Loucy (cell line): ENCODE measurements around the gene SGMS1.

Source experiments
- H2AFZ ChIP-seq: fragments of 200-600 bp; sonication (generic); 2 replicates; pipeline ENCODE4 v1.6.0; 2016; ENCODE audit warnings: antibody characterized with exemption, mild to moderate bottlenecking, low read length, moderate library complexity
- H3F3A ChIP-seq: fragments of 200-600 bp; 2 replicates; pipeline ENCODE4 v1.6.0; 2016; ENCODE audit warnings: antibody characterized with exemption, low read depth, mild to moderate bottlenecking
- H3K27me3 ChIP-seq: fragments of 200-600 bp; sonication (generic); 2 replicates; pipeline ENCODE4 v1.6.1; 2014; ENCODE audit warnings: low read length, mild to moderate bottlenecking; ENCODE audit not compliant: insufficient read depth, poor library complexity, severe bottlenecking
- H3K36me3 ChIP-seq: fragments of 200-600 bp; sonication (generic); 2 replicates; pipeline ENCODE4 v1.6.1; 2016; ENCODE audit warnings: low read length; ENCODE audit not compliant: insufficient read depth
- H3K4me1 ChIP-seq: fragments of 200-600 bp; sonication (generic); 2 replicates; pipeline ENCODE4 v1.5.1; 2014; ENCODE audit warnings: low read length, mild to moderate bottlenecking; ENCODE audit not compliant: insufficient read depth, poor library complexity, severe bottlenecking
- H3K4me2 ChIP-seq: fragments of 200-600 bp; sonication (generic); 2 replicates; pipeline ENCODE4 v1.6.0; 2014; ENCODE audit warnings: antibody characterized with exemption, low read length, low read depth, mild to moderate bottlenecking; ENCODE audit not compliant: poor library complexity, severe bottlenecking
- H3K4me3 ChIP-seq: fragments of 200-600 bp; sonication (generic); 2 replicates; pipeline ENCODE4 v1.5.1; 2014; ENCODE audit warnings: low read length, mild to moderate bottlenecking, mixed read lengths; ENCODE audit not compliant: poor library complexity, severe bottlenecking
- H3K79me2 ChIP-seq: fragments of 200-600 bp; sonication (generic); 2 replicates; pipeline ENCODE4 v1.6.1; 2014; ENCODE audit warnings: low read length; ENCODE audit not compliant: insufficient read depth
- H3K9ac ChIP-seq: fragments of 200-600 bp; sonication (generic); 2 replicates; pipeline ENCODE4 v1.6.0; 2014; ENCODE audit warnings: mild to moderate bottlenecking, low read depth, low read length, moderate library complexity; ENCODE audit not compliant: poor library complexity, severe bottlenecking
- H3K9me2 ChIP-seq: fragments of 200-600 bp; sonication (generic); replicated peaks from 2 replicates; pipeline ENCODE4 v1.6.1; 2016; ENCODE audit warnings: low read depth, low read length, mixed read lengths
- H3K9me3 ChIP-seq: fragments of 200-600 bp; sonication (generic); 2 replicates; pipeline ENCODE4 v1.6.1; 2014; ENCODE audit warnings: mild to moderate bottlenecking, antibody characterized with exemption, low read length, low read depth; ENCODE audit not compliant: insufficient read depth
- H4K20me1 ChIP-seq: fragments of 200-600 bp; sonication (generic); 2 replicates; pipeline ENCODE4 v1.6.0; 2014; ENCODE audit warnings: antibody characterized with exemption, low read length, mild to moderate bottlenecking; ENCODE audit not compliant: insufficient read depth, poor library complexity, severe bottlenecking
- EZH2phosphoT487 ChIP-seq: fragments of 200-600 bp; IDR thresholded peaks from 2 replicates; pipeline ENCODE4 v1.6.1; 2018; ENCODE audit warnings: antibody characterized with exemption, mild to moderate bottlenecking, moderate library complexity, borderline replicate concordance
- TF ChIP-seq, protein P1 (sequence below): fragments of 200-600 bp; sonication (generic); conservative IDR thresholded peaks from 2 replicates; pipeline ENCODE4 v1.5.1; 2014; ENCODE audit warnings: mild to moderate bottlenecking, antibody characterized with exemption, low read length

SGMS1 gene

DNA sequence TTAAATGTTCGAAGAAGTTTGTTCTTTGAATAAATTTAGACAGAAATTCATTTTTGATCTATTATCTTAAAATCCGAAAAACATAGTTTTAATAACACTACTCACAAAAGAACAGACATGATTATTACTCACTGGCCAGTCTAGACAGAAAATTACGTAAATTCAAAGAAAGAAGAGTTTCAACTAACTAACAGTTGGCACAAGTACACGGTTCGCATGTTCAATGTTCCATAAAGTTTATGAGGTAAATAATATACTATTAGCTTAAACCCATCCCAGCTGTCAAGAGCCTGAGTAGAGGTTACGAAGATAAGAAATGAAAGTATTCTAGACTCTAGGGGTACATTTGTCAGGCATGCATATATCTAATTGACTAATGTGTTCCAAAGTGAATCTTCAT, 220.7 kb downstream of the SGMS1 start:
- Histone ChIP-seq H3K9me2 (no peaks in the 10 kb centered on the region), H4K20me1 (no peaks in the 10 kb centered on the region), H3K4me3 (no peak overlapping the region), H2AFZ (no peak overlapping the region), H3K36me3 (no peaks in the 10 kb centered on the region), H3K27me3 (no peaks in the 10 kb centered on the region), H3K4me2 (no peak overlapping the region), H3K9me3 (no peaks in the 10 kb centered on the region), H3K79me2 (no peaks in the 10 kb centered on the region), H3K4me1 (no peaks in the 10 kb centered on the region), H3F3A (no peaks in the 10 kb centered on the region), H3K9ac (no peak overlapping the region)
- no peak for TF ChIP-seq EZH2phosphoT487
- TF ChIP-seq, protein P1, sequence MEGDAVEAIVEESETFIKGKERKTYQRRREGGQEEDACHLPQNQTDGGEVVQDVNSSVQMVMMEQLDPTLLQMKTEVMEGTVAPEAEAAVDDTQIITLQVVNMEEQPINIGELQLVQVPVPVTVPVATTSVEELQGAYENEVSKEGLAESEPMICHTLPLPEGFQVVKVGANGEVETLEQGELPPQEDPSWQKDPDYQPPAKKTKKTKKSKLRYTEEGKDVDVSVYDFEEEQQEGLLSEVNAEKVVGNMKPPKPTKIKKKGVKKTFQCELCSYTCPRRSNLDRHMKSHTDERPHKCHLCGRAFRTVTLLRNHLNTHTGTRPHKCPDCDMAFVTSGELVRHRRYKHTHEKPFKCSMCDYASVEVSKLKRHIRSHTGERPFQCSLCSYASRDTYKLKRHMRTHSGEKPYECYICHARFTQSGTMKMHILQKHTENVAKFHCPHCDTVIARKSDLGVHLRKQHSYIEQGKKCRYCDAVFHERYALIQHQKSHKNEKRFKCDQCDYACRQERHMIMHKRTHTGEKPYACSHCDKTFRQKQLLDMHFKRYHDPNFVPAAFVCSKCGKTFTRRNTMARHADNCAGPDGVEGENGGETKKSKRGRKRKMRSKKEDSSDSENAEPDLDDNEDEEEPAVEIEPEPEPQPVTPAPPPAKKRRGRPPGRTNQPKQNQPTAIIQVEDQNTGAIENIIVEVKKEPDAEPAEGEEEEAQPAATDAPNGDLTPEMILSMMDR: no peak

DNA sequence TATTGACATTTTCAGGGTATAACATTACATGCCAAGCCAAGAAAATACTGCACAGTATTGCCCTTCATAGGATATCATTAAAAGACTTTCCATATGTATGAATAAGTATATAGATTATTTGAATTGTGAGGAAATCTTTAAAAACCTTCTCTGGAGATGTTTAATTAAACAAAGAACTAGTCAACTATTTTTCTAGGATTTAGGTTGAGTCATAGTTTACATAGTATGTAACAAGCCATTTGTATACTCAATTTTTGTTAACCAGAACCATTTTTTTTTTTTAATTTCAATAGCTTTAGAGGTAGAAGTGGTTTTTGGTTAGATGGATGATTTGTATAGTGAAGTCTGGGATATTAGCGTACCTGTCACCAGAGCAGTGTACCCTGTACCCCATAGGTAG, 221.3 kb downstream of the SGMS1 start:
- Histone ChIP-seq H3K9ac (no peak overlapping the region), H3K27me3 (no peaks in the 10 kb centered on the region), H3F3A (no peaks in the 10 kb centered on the region), H3K36me3 (no peaks in the 10 kb centered on the region), H3K9me2 (no peaks in the 10 kb centered on the region), H3K4me1 (no peaks in the 10 kb centered on the region), H3K9me3 (no peaks in the 10 kb centered on the region), H3K4me3 (no peak overlapping the region), H3K79me2 (no peaks in the 10 kb centered on the region), H4K20me1 (no peaks in the 10 kb centered on the region), H3K4me2 (no peak overlapping the region), H2AFZ (no peak overlapping the region)
- TF ChIP-seq EZH2phosphoT487: no peak
- TF ChIP-seq, protein P1: no peak

DNA sequence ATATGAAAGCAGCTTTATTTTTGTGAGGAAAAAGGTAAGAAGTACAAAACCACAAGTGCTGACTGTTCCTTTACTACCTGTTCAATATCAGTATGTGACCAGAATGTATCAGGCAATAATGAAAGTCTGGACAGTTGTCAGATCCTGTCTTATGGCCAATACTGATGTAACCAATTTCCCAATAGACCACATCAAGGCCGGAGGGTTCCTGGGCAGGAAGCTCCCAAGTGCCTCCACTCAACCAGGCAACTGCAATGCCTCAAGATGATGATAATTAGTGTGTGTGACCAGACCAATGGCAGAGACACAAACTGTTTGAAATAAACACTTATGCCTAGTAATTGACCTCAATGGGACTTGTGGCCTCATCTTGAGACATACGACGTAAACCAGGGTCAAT, 223.1 kb downstream of the SGMS1 start:
- Histone ChIP-seq H3K36me3 (no peaks in the 10 kb centered on the region), H4K20me1 (no peaks in the 10 kb centered on the region), H3K9ac (no peak overlapping the region), H3K9me3 (no peaks in the 10 kb centered on the region), H3F3A (no peaks in the 10 kb centered on the region), H3K4me3 (no peak overlapping the region), H3K4me2 (no peak overlapping the region), H3K27me3 (no peaks in the 10 kb centered on the region), H3K9me2 (no peaks in the 10 kb centered on the region), H3K4me1 (no peaks in the 10 kb centered on the region), H2AFZ (no peak overlapping the region), H3K79me2 (no peaks in the 10 kb centered on the region)
- no peak for TF ChIP-seq EZH2phosphoT487
- TF ChIP-seq, protein P1: no peak
